Measurements from ENCODE around the gene ISOC2. TPM values are rescaled to one million over a fixed set of nuclear protein-coding genes. Genes with fewer than 3 reads are reported as not detected.

The ISOC2 gene
- total and polyA plus RNA-seq, 4 donors, result 49.1 to 181 (median 118) TPM

DNA sequence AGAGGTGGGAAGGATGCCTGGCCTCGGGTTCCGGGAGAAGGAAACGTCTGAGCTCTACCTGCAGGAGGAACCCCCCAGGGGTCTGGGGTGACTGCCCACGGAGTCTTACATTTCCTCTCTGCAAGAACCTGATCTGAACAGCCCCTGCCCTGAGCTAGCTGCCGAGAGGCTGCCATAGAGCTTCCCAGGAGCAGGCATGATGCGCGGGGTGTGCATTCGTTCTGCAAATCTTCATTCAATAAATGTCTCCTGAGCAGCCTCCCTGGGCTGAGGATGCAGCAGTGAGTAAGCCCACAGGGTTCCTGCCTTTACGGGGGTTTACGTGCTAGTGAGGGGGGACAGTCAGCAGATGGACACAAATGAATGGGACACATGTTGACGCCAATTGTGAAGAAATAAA lies 16.8 kb downstream of the ISOC2 start:
- WGBS, result 40% methylated on average over 11 of the region's 11 CpGs
- peaks cover 10 to 12% (median 11%) of the 10 kb centered on the region in 4 donors for H3K27me3 ChIP-seq (ENCODE audit: control insufficient read depth in 4 of 4, insufficient read depth in 4 of 4, low read length in 3 of 4)
- DNase-seq (ENCODE audit: low spot score), result no peak
- peaks cover 0 to 2% (median 0%) of the 10 kb centered on the region in 4 donors for H3K9me3 ChIP-seq (ENCODE audit: control insufficient read depth in 4 of 4, low read length in 3 of 4)
- H3K27ac ChIP-seq (ENCODE audit: low read depth in 1 of 2, low read length in 2 of 2), result no peak overlapping the region
- no peak overlapping the region for H3K9ac ChIP-seq (ENCODE audit: low read depth in 1 of 2, low read length in 2 of 2)
- no peak for TF ChIP-seq RXRA (IDR thresholded peaks at IDR 0.05)
- no peaks in the 10 kb centered on the region for H3K36me3 ChIP-seq (ENCODE audit: control insufficient read depth in 4 of 4, insufficient read depth in 3 of 4, low read depth in 1 of 4, low read length in 3 of 4)
- no peak overlapping the region for H3K4me3 ChIP-seq (ENCODE audit: low read depth in 1 of 3, low read length in 3 of 3)
- H3K4me1 ChIP-seq (ENCODE audit: control insufficient read depth in 4 of 4, insufficient read depth in 4 of 4, low read length in 3 of 4), result peaks cover 0 to 3% (median 1%) of the 10 kb centered on the region in 4 donors

DNA sequence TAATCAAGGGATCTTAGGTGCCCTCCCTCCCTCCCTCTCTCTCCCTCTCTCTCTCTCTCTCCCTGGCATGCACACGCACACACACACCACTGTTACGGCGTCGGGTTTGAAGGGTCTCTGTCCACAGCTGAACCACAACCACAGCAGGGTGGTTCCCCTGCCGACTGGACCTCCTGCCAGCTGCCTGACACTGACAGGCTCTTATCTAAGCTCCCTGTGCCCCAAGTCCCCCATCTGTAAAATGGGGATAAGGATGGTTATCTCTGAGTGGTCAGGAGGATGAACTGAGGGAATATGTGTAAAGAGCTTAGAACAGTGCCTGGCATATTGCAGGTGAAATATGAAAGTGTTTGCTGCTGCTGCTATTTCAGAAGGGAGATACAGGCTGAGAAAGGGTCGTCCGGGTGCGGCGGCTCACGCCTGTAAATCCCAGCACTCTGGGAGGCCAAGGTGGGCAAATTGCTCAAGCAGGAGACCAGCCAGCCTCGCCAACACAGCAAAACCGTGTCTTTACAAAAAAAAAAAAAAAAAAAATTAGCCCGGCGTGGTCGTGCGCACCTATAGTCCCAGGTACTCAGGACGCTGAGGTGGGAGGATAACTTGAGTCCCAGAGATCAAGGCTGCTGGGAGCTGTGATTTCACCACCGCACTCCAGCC lies 17.5 kb downstream of the ISOC2 start:
- H3K4me3 ChIP-seq (ENCODE audit: low read depth in 1 of 3, low read length in 3 of 3), result no peak overlapping the region
- peaks cover 10 to 16% (median 13%) of the 10 kb centered on the region in 4 donors for H3K27me3 ChIP-seq (ENCODE audit: control insufficient read depth in 4 of 4, insufficient read depth in 4 of 4, low read length in 3 of 4)
- DNase-seq (ENCODE audit: low spot score), result peak; percentile 72
- H3K4me1 ChIP-seq (ENCODE audit: control insufficient read depth in 4 of 4, insufficient read depth in 4 of 4, low read length in 3 of 4), result peaks cover 0 to 3% (median 1%) of the 10 kb centered on the region in 4 donors
- H3K9me3 ChIP-seq (ENCODE audit: control insufficient read depth in 4 of 4, low read length in 3 of 4), result peaks cover 0 to 2% (median under 1%) of the 10 kb centered on the region in 4 donors
- TF ChIP-seq, protein P1, sequence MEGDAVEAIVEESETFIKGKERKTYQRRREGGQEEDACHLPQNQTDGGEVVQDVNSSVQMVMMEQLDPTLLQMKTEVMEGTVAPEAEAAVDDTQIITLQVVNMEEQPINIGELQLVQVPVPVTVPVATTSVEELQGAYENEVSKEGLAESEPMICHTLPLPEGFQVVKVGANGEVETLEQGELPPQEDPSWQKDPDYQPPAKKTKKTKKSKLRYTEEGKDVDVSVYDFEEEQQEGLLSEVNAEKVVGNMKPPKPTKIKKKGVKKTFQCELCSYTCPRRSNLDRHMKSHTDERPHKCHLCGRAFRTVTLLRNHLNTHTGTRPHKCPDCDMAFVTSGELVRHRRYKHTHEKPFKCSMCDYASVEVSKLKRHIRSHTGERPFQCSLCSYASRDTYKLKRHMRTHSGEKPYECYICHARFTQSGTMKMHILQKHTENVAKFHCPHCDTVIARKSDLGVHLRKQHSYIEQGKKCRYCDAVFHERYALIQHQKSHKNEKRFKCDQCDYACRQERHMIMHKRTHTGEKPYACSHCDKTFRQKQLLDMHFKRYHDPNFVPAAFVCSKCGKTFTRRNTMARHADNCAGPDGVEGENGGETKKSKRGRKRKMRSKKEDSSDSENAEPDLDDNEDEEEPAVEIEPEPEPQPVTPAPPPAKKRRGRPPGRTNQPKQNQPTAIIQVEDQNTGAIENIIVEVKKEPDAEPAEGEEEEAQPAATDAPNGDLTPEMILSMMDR (IDR thresholded peaks at IDR 0.05; ENCODE audit: low read depth, low read length, missing input control), result no peak
- no peak for TF ChIP-seq FOXA2 (IDR thresholded peaks at IDR 0.05)
- TF ChIP-seq HNF4G (IDR thresholded peaks at IDR 0.05), result no peak
- TF ChIP-seq, protein P2, sequence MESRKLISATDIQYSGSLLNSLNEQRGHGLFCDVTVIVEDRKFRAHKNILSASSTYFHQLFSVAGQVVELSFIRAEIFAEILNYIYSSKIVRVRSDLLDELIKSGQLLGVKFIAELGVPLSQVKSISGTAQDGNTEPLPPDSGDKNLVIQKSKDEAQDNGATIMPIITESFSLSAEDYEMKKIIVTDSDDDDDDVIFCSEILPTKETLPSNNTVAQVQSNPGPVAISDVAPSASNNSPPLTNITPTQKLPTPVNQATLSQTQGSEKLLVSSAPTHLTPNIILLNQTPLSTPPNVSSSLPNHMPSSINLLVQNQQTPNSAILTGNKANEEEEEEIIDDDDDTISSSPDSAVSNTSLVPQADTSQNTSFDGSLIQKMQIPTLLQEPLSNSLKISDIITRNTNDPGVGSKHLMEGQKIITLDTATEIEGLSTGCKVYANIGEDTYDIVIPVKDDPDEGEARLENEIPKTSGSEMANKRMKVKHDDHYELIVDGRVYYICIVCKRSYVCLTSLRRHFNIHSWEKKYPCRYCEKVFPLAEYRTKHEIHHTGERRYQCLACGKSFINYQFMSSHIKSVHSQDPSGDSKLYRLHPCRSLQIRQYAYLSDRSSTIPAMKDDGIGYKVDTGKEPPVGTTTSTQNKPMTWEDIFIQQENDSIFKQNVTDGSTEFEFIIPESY (IDR thresholded peaks at IDR 0.05), result no peak
- TF ChIP-seq RXRA (IDR thresholded peaks at IDR 0.05), result no peak
- no peak for TF ChIP-seq GABPA (IDR thresholded peaks at IDR 0.05 in 1 of 2, conservative IDR thresholded peaks at IDR 0.05 in 1 of 2)
- no peak for TF ChIP-seq HNF4A (conservative IDR thresholded peaks at IDR 0.05)
- 27% methylated on average over 18 of the region's 18 CpGs for WGBS
- no peak overlapping the region for H3K27ac ChIP-seq (ENCODE audit: low read depth in 1 of 2, low read length in 2 of 2)
- H3K36me3 ChIP-seq (ENCODE audit: control insufficient read depth in 4 of 4, insufficient read depth in 3 of 4, low read depth in 1 of 4, low read length in 3 of 4), result no peaks in the 10 kb centered on the region
- no peak overlapping the region for H3K9ac ChIP-seq (ENCODE audit: low read depth in 1 of 2, low read length in 2 of 2)

DNA sequence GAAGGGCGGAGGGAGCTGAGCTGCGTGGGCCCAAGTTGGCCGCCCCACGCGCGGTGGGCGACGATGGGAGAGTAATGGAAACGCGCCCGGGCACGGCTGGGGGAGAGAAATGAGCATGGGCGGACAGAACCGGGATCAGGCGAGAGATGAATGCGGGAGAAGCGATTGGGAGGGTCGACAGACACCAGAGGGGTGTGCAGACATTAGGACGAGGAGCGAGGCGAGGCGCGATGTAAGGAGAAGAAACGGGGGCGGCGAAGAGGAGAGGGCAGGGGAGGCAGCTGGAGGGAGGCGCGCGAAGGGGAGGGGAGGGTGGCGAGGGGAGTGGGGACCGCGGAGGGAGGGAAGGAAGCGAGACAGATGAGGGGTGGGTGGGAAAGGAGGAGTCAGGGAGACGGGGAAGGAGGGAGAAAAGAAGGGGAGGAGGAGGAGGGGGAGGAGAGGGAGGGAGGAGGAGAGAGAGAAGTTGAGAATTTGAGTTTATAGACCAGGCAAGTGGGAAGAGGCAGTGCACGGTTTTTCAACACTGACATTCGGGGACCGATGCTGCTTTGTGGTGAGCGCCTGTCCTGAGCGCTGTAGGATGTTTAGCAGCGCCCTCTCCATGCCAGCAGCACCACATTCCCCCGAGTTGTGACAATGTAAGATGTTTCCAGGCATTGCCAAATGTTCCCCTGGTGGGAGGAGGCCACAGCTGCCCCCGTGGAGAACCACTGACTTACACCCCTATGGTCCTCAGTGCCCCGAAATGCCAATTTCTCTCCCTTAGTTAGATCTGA lies 18.2 kb downstream of the ISOC2 start, which contains the start of gene SHISA7:
Gene SHISA7 (minus strand): TSS at position 256 of the 779 bp plus-strand sequence. CDS start 437 bp downstream, outside the sequence.
- peaks cover 0 to 2% (median 1%) of the 10 kb centered on the region in 4 donors for H3K9me3 ChIP-seq (ENCODE audit: control insufficient read depth in 4 of 4, low read length in 3 of 4)
- no peak for DNase-seq (ENCODE audit: low spot score)
- H3K27ac ChIP-seq (ENCODE audit: low read depth in 1 of 2, low read length in 2 of 2), result no peak within 1 kb of the TSS
- peaks cover 0 to 3% (median 1%) of the 10 kb centered on the region in 4 donors for H3K4me1 ChIP-seq (ENCODE audit: control insufficient read depth in 4 of 4, insufficient read depth in 4 of 4, low read length in 3 of 4)
- H3K4me3 ChIP-seq (ENCODE audit: low read depth in 1 of 3, low read length in 3 of 3), result no peak within 1 kb of the TSS
- 5% methylated on average over 43 of the region's 43 CpGs for WGBS
- H3K36me3 ChIP-seq (ENCODE audit: control insufficient read depth in 4 of 4, insufficient read depth in 3 of 4, low read depth in 1 of 4, low read length in 3 of 4), result no peaks in the 10 kb centered on the region
- peaks cover 11 to 18% (median 13%) of the 10 kb centered on the region in 4 donors for H3K27me3 ChIP-seq (ENCODE audit: control insufficient read depth in 4 of 4, insufficient read depth in 4 of 4, low read length in 3 of 4)
- H3K9ac ChIP-seq (ENCODE audit: low read depth in 1 of 2, low read length in 2 of 2), result no peak within 1 kb of the TSS
- TF ChIP-seq RXRA (IDR thresholded peaks at IDR 0.05) (no peak), SP1 (IDR thresholded peaks at IDR 0.05) (no peak), GABPA (IDR thresholded peaks at IDR 0.05 in 1 of 2, conservative IDR thresholded peaks at IDR 0.05 in 1 of 2) (no peak), RAD21 (IDR thresholded peaks at IDR 0.05) (no peak), TAF1 (conservative IDR thresholded peaks at IDR 0.05) (no peak), HNF4A (conservative IDR thresholded peaks at IDR 0.05) (no peak), FOXA1 (IDR thresholded peaks at IDR 0.05) (no peak), NR2F2 (IDR thresholded peaks at IDR 0.05) (no peak)
- TF ChIP-seq, protein P3, sequence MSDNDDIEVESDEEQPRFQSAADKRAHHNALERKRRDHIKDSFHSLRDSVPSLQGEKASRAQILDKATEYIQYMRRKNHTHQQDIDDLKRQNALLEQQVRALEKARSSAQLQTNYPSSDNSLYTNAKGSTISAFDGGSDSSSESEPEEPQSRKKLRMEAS (IDR thresholded peaks at IDR 0.05), result no peak
- TF ChIP-seq, protein P2 (IDR thresholded peaks at IDR 0.05), result no peak
- TF ChIP-seq, protein P4, sequence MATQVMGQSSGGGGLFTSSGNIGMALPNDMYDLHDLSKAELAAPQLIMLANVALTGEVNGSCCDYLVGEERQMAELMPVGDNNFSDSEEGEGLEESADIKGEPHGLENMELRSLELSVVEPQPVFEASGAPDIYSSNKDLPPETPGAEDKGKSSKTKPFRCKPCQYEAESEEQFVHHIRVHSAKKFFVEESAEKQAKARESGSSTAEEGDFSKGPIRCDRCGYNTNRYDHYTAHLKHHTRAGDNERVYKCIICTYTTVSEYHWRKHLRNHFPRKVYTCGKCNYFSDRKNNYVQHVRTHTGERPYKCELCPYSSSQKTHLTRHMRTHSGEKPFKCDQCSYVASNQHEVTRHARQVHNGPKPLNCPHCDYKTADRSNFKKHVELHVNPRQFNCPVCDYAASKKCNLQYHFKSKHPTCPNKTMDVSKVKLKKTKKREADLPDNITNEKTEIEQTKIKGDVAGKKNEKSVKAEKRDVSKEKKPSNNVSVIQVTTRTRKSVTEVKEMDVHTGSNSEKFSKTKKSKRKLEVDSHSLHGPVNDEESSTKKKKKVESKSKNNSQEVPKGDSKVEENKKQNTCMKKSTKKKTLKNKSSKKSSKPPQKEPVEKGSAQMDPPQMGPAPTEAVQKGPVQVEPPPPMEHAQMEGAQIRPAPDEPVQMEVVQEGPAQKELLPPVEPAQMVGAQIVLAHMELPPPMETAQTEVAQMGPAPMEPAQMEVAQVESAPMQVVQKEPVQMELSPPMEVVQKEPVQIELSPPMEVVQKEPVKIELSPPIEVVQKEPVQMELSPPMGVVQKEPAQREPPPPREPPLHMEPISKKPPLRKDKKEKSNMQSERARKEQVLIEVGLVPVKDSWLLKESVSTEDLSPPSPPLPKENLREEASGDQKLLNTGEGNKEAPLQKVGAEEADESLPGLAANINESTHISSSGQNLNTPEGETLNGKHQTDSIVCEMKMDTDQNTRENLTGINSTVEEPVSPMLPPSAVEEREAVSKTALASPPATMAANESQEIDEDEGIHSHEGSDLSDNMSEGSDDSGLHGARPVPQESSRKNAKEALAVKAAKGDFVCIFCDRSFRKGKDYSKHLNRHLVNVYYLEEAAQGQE (IDR thresholded peaks at IDR 0.05), result no peak
